ENCODE measurements around the gene TMEM259. TPM values are rescaled to one million over a fixed set of nuclear protein-coding genes. Genes with fewer than 3 reads are reported as not detected.

The TMEM259 gene
- total RNA-seq, 2 donors from 2014 or later, result 216 to 377 TPM

GRCh38 chr19:1055886-1056620 is 35.1 kb upstream of the TMEM259 start:
- no peak overlapping the region for H3K27ac ChIP-seq
- no peaks in the 10 kb centered on the region for H3K36me3 ChIP-seq
- no peaks in the 10 kb centered on the region for H3K4me1 ChIP-seq (replicated peaks)
- WGBS, result 95% methylated on average over 19 of the region's 20 CpGs
- no peaks in the 10 kb centered on the region for H3K27me3 ChIP-seq (replicated peaks; ENCODE audit: insufficient read depth)
- H3K4me3 ChIP-seq, result no peak overlapping the region
- DNase-seq (ENCODE audit: low spot score), result no peak
- intact Hi-C loops (cut with DNase I), result no loop called here
- H3K9me3 ChIP-seq, result peaks cover 6% of the 10 kb centered on the region
- TF ChIP-seq, protein P1, sequence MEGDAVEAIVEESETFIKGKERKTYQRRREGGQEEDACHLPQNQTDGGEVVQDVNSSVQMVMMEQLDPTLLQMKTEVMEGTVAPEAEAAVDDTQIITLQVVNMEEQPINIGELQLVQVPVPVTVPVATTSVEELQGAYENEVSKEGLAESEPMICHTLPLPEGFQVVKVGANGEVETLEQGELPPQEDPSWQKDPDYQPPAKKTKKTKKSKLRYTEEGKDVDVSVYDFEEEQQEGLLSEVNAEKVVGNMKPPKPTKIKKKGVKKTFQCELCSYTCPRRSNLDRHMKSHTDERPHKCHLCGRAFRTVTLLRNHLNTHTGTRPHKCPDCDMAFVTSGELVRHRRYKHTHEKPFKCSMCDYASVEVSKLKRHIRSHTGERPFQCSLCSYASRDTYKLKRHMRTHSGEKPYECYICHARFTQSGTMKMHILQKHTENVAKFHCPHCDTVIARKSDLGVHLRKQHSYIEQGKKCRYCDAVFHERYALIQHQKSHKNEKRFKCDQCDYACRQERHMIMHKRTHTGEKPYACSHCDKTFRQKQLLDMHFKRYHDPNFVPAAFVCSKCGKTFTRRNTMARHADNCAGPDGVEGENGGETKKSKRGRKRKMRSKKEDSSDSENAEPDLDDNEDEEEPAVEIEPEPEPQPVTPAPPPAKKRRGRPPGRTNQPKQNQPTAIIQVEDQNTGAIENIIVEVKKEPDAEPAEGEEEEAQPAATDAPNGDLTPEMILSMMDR (IDR thresholded peaks at IDR 0.05), result no peak
- TF ChIP-seq POLR2AphosphoS5 (IDR thresholded peaks at IDR 0.05), result no peak
- TF ChIP-seq POLR2A (IDR thresholded peaks at IDR 0.05), result no peak

- peaks cover 6% of the 10 kb centered on the region for H3K9me3 ChIP-seq
- intact Hi-C loops (cut with DNase I), result no loop called here
Measured at GRCh38 chr19:1055028-1055425, 34.1 kb upstream of the TMEM259 start.

GRCh38 chr19:1054102-1055027 is 33.4 kb upstream of the TMEM259 start:
- H3K27me3 ChIP-seq (replicated peaks; ENCODE audit: insufficient read depth), result no peaks in the 10 kb centered on the region
- WGBS, result 96% methylated on average over 26 of the region's 28 CpGs
- H3K27ac ChIP-seq, result no peak overlapping the region
- intact Hi-C loops (cut with DNase I), result no loop called here
- peaks cover 6% of the 10 kb centered on the region for H3K9me3 ChIP-seq
- TF ChIP-seq, protein P1 (IDR thresholded peaks at IDR 0.05), result no peak
- TF ChIP-seq POLR2A (IDR thresholded peaks at IDR 0.05) (no peak), POLR2AphosphoS5 (IDR thresholded peaks at IDR 0.05) (no peak)
- DNase-seq (ENCODE audit: low spot score), result no peak
- no peak overlapping the region for H3K4me3 ChIP-seq
- no peaks in the 10 kb centered on the region for H3K36me3 ChIP-seq
- H3K4me1 ChIP-seq (replicated peaks), result no peaks in the 10 kb centered on the region

More at GRCh38 chr19:1055028-1055425, 34.1 kb upstream of the TMEM259 start:
- WGBS, result 97% methylated on average over 14 of the region's 14 CpGs
- no peaks in the 10 kb centered on the region for H3K4me1 ChIP-seq (replicated peaks)
- no peak for TF ChIP-seq POLR2AphosphoS5 (IDR thresholded peaks at IDR 0.05)
- TF ChIP-seq POLR2A (IDR thresholded peaks at IDR 0.05), result no peak
- TF ChIP-seq, protein P1 (IDR thresholded peaks at IDR 0.05), result no peak
- no peaks in the 10 kb centered on the region for H3K27me3 ChIP-seq (replicated peaks; ENCODE audit: insufficient read depth)
- H3K4me3 ChIP-seq, result no peak overlapping the region
- no peak for DNase-seq (ENCODE audit: low spot score)
- no peaks in the 10 kb centered on the region for H3K36me3 ChIP-seq
- no peak overlapping the region for H3K27ac ChIP-seq

GRCh38 chr19:1053176-1054101 is 32.5 kb upstream of the TMEM259 start:
- no peaks in the 10 kb centered on the region for H3K4me1 ChIP-seq (replicated peaks)
- peaks cover 6% of the 10 kb centered on the region for H3K9me3 ChIP-seq
- no peak overlapping the region for H3K4me3 ChIP-seq
- DNase-seq (ENCODE audit: low spot score), result no peak
- no peak overlapping the region for H3K27ac ChIP-seq
- no peaks in the 10 kb centered on the region for H3K36me3 ChIP-seq
- 90% methylated on average over 31 of the region's 31 CpGs for WGBS
- H3K27me3 ChIP-seq (replicated peaks; ENCODE audit: insufficient read depth), result no peaks in the 10 kb centered on the region
- intact Hi-C loops (cut with DNase I), result no loop called here
- TF ChIP-seq POLR2A (IDR thresholded peaks at IDR 0.05), result no peak
- TF ChIP-seq POLR2AphosphoS5 (IDR thresholded peaks at IDR 0.05), result no peak
- TF ChIP-seq, protein P1 (IDR thresholded peaks at IDR 0.05), result no peak
